BJ (cell line): Measurements from ENCODE around the gene PBX2. TPM values are rescaled to one million over a fixed set of nuclear protein-coding genes. Genes with fewer than 3 reads are reported as not detected.
"Not testable (repeated sequence)": the region's sequence is repeated elsewhere in the genome, so short reads cannot be mapped to it uniquely, and the experiment has no call there.

Source experiments
- CTCF ChIA-PET: fragments of 350-600 bp; formaldehyde crosslinking; extraction: SDS; loops from one replicate; lab custom pipeline; 2021; ENCODE audit warnings: antibody characterized with exemption, inconsistent platforms; lab: Yijun Ruan, JAX
- POLR2A ChIA-PET: fragments of 300-600 bp; sonication (Branson Sonifier 250); formaldehyde crosslinking; extraction: SDS; loops from one replicate; lab custom pipeline; 2021; ENCODE audit warnings: antibody characterized with exemption; lab: Charles Lee
- DNase-seq: peaks from one replicate; pipeline ENCODE4 v3.0.0-alpha.2; 2011; ENCODE audit warnings: low read depth
- H3K27me3 ChIP-seq: 2 replicates; pipeline ENCODE4 v1.6.0; 2011; ENCODE audit warnings: low read length; ENCODE audit not compliant: control insufficient read depth, insufficient read depth
- H3K36me3 ChIP-seq: 2 replicates; pipeline ENCODE4 v1.5.1; 2011; ENCODE audit warnings: low read length; ENCODE audit not compliant: control insufficient read depth, insufficient read depth
- H3K4me3 ChIP-seq: 2 replicates; pipeline ENCODE4 v1.5.1; 2011; ENCODE audit warnings: low read depth, mild to moderate bottlenecking, control low read depth, low read length
- polyA plus RNA-seq: library from polyadenylated mRNA; depleted of rRNA; stranded (reverse); fragments of >200 nt; gene quantifications from 2 replicates; pipeline ENCODE4 v1.2.3, GENCODE V29; 2011
- TF ChIP-seq, protein P1 (sequence below): IDR thresholded peaks from 2 replicates; pipeline ENCODE4 v1.5.1; 2011; ENCODE audit warnings: low read depth, mild to moderate bottlenecking, control low read depth, inconsistent platforms, low read length, moderate library complexity; ENCODE audit not compliant: insufficient read depth

PBX2 gene
- polyA plus RNA-seq, 1 experiment: 73.5 TPM

DNA sequence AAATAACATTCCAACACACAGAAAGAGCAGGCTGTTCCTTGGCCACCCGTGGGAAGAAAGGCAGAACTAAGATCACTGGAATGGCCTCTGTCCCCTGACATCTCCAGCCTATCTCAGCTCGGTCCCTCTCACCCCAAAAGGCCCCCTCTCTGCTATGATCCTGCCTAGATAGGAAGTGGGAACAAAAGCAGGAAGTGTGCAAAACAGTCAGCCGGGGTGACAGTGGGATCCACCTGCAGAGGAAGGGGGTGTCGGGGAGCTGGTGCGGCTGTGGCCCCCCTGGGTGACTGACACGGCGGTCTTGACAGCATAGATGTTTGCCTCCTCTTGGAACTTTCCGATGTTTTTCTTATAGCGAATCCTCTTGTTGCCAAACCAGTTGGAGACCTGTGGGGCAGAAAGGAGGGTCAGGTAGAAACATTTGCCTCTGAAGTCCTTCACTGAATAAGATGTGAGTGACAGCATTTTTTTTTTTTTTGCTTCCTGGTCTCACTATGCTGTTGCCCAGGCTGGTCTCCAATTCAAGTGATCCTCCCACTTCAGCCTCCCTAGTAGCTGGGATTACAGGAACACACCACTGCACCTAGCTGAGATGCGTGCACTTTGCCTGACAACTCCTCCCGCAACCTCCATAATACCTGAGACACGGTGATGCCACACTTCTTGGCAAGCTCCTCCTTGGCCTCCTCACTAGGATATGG is 2.8 kb downstream of the PBX2 start:
- ChIA-PET POLR2A (no interaction called here), CTCF (no interaction called here)

DNA sequence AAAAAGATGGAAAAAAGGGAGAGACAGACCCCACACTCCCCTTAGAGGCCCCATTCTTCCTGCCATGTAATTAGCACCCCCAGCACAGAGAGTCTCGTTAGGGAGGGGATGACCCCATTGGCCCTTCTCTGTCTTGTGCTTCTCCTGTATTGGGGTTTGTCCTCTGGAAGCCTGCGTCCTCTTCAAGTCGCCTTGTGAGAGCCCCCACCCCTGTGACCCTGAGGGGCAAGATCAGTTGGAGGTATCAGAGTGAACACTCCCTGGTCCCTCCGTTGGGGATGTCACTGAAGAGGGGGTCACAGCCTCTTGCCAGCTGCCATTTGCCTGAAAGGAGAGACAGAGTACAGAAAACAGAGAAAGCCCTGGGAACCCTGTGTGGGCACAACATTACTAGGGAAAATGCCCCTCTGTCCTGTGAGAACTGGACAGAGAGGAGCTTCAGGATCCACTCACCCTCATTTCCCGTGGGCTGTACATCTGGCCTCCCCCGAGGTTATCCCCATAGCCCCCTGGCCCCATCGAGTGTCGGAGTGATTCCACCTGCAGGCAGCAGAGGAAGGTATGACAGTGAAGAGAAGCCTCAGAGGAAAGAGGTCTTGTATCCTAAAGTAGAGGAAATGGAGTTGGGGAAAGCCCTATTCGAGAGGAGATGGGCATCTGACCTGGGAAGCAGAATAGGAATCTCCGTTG is 3.7 kb downstream of the PBX2 start:
- CTCF ChIA-PET, H3K27me3 ChIP-seq, POLR2A ChIA-PET: not testable (repeated sequence)

More for the DNA sequence above, 2.8 kb downstream of the PBX2 start:
- no peaks in the 10 kb centered on the region for H3K27me3 ChIP-seq
- H3K4me3 ChIP-seq: no peak overlapping the region
- H3K36me3 ChIP-seq: peaks cover 10% of the 10 kb centered on the region
- DNase-seq: no peak
- TF ChIP-seq, protein P1, sequence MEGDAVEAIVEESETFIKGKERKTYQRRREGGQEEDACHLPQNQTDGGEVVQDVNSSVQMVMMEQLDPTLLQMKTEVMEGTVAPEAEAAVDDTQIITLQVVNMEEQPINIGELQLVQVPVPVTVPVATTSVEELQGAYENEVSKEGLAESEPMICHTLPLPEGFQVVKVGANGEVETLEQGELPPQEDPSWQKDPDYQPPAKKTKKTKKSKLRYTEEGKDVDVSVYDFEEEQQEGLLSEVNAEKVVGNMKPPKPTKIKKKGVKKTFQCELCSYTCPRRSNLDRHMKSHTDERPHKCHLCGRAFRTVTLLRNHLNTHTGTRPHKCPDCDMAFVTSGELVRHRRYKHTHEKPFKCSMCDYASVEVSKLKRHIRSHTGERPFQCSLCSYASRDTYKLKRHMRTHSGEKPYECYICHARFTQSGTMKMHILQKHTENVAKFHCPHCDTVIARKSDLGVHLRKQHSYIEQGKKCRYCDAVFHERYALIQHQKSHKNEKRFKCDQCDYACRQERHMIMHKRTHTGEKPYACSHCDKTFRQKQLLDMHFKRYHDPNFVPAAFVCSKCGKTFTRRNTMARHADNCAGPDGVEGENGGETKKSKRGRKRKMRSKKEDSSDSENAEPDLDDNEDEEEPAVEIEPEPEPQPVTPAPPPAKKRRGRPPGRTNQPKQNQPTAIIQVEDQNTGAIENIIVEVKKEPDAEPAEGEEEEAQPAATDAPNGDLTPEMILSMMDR: no peak

DNA sequence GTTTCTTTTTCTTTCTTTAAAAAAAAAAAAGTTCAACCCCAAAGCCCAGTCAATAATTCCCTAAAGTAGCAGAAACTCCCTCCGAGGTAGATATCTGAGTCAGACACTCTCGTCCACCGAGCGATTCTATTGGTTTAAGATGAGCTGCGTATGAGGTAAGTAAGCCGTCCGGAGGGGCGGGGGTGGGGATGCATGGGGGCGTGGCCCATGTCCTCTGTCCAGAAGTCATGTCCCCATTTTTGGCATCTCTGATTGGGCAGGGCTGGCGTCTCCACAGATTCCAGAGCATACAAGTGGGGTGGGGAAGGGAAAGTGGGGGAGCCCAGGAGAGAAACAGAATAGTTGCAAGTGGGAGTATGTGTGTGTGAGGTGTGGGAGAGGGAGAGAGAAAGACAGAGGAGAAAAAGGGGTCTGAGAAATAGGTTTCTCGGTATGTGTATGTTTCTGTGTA is 4.3 kb downstream of the PBX2 start:
- peak; percentile 62 for DNase-seq
- CTCF ChIA-PET, H3K27me3 ChIP-seq, POLR2A ChIA-PET, H3K4me3 ChIP-seq: not testable (repeated sequence)
- peaks cover 16% of the 10 kb centered on the region for H3K36me3 ChIP-seq

More for the DNA sequence above, 3.7 kb downstream of the PBX2 start:
- not testable (repeated sequence) for H3K4me3 ChIP-seq, DNase-seq
- H3K36me3 ChIP-seq: peaks cover 11% of the 10 kb centered on the region

DNA sequence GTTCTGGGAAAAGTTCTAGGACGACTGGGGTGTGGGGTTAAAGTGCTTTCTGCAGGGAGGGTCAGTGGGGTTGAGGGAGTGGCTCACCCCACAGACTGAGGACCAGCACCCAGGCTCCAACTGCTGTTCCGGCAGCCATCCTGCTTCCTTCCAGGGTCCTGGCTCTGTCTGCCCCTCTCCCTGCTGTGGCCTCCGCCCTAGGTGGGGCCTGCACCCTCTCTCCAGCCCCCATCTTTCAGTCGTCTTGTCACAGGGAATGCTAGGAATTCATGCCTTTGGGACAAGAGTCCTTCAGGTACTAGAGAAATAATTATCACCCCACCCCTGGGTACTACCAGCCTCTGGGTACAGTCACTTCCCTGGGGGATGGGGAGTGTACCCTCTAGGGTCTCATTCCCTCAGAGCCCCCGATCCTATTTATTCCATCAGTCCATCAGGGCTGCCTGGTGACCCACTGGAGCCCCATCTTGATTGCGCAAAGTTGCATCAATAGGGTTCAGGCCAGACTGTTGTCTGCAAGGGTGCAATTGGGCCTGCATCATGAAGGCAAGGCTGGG is 5.8 kb downstream of the PBX2 start, which contains the start of gene AGER:
Gene AGER (minus strand): TSS at position 170 of the 557 bp plus-strand sequence. CDS start 31 bp downstream, at position 139.
- peaks cover 18% of the 10 kb centered on the region for H3K36me3 ChIP-seq

GRCh38 chr6:32183483-32184083 is 6.4 kb downstream of the PBX2 start:
- Histone ChIP-seq H3K27me3 (no peaks in the 10 kb centered on the region), H3K36me3 (peaks cover 18% of the 10 kb centered on the region), H3K4me3 (no peak overlapping the region)
- no peak for DNase-seq
- CTCF ChIA-PET: no interaction called here
- TF ChIP-seq, protein P1: no peak
- POLR2A ChIA-PET: no interaction called here

More for the DNA sequence above, 5.8 kb downstream of the PBX2 start, which contains the start of gene AGER:
- ChIA-PET CTCF (no interaction called here), POLR2A (no interaction called here)
- Histone ChIP-seq H3K27me3 (no peaks in the 10 kb centered on the region), H3K4me3 (no peak within 1 kb of the TSS)
- TF ChIP-seq, protein P1: no peak
- DNase-seq: no peak

DNA sequence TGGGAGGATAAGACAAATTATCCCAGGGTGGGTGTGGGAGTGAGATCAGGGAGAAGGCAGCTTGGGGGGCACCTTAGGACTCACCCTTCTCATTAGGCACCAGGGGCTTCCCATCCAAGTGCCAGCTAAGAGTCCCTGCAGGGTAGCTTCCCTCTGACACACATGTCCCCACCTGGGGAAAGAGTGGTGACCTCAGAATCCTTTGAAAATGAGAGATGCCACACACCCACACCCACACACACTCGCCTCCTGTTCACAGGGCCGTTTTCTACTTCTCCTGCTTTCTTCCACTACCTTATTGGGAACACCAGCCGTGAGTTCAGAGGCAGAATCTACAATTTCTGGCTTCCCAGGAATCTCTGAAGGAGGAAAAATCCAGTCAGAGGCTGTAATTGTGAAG is 7.0 kb downstream of the PBX2 start:
- H3K4me3 ChIP-seq: no peak overlapping the region
- ChIA-PET POLR2A (no interaction called here), CTCF (no interaction called here)
- TF ChIP-seq, protein P1: no peak
- peaks cover 18% of the 10 kb centered on the region for H3K36me3 ChIP-seq
- H3K27me3 ChIP-seq: no peaks in the 10 kb centered on the region
- DNase-seq: no peak
